ENCODE results near the gene UBE3B.

DNA sequence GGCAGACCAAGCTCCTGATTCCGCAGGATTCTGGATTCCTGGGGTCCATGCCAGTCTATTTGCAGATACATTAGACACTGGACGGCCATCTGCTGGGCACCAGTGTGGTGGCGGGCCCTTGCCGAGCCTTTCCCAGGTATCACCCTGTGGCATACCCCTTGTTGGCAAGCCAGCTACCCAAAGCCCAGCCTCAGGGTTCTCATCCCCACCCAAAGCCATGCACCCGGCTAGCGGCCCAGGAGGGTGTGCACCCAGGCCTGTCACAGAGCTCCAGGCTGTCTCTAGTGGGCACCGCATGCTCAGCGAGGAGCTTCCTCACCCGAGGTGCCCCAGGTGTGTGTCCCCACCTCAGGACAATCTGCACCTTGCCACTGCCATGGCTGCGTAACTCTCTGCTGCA, 82.2 kb downstream of the UBE3B start:
- TF ChIP-seq, protein P1, sequence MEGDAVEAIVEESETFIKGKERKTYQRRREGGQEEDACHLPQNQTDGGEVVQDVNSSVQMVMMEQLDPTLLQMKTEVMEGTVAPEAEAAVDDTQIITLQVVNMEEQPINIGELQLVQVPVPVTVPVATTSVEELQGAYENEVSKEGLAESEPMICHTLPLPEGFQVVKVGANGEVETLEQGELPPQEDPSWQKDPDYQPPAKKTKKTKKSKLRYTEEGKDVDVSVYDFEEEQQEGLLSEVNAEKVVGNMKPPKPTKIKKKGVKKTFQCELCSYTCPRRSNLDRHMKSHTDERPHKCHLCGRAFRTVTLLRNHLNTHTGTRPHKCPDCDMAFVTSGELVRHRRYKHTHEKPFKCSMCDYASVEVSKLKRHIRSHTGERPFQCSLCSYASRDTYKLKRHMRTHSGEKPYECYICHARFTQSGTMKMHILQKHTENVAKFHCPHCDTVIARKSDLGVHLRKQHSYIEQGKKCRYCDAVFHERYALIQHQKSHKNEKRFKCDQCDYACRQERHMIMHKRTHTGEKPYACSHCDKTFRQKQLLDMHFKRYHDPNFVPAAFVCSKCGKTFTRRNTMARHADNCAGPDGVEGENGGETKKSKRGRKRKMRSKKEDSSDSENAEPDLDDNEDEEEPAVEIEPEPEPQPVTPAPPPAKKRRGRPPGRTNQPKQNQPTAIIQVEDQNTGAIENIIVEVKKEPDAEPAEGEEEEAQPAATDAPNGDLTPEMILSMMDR (IDR thresholded peaks at IDR 0.05), result no peak
- TF ChIP-seq POLR2A (IDR thresholded peaks at IDR 0.05), result no peak

All from lower leg skin (tissue), 3 donors.